K562 (cell line): ENCODE results near the gene EIF4E3.

Experiments used
- ETV6 ChIP-seq, 3 experiments: fragments of 150-350 bp in 1 of 3; sonication (generic) in 1 of 3; formaldehyde crosslinking in 1 of 3; IDR thresholded peaks; 2 replicates each; pipeline versions ENCODE4 v1.6.1 to v1.8.0; 2014 to 2022; ENCODE audit warnings: borderline replicate concordance in 2 of 3, low read depth in 2 of 3, antibody characterized with exemption in 1 of 3, low read length in 1 of 3, mild to moderate bottlenecking in 1 of 3, missing genetic modification reagents in 1 of 3
- POLR2A ChIP-seq: fragments of 450-650 bp; conservative IDR thresholded peaks from 2 replicates; pipeline ENCODE4 v1.6.1; 2016
- TBP ChIP-seq: optimal IDR thresholded peaks from 2 replicates; pipeline ENCODE3; 2011; ENCODE audit warnings: low read depth, low read length, improper control_type of control experiment
- ZFX ChIP-seq: sonication (generic); formaldehyde crosslinking; IDR thresholded peaks from 2 replicates; pipeline ENCODE4 v1.8.0; 2022; ENCODE audit warnings: mild to moderate bottlenecking, missing genetic modification reagents, moderate library complexity
- ZNF12 ChIP-seq: sonication (generic); formaldehyde crosslinking; IDR thresholded peaks from 2 replicates; pipeline ENCODE4 v1.4.0; 2020; ENCODE audit warnings: mild to moderate bottlenecking, missing genetic modification reagents
- ZNF75A ChIP-seq: fragments of 450-650 bp; formaldehyde crosslinking; IDR thresholded peaks from 2 replicates; pipeline ENCODE4 v1.4.0; 2020; ENCODE audit warnings: mild to moderate bottlenecking
- TF ChIP-seq, protein P1 (sequence below): IDR thresholded peaks from 2 replicates; pipeline ENCODE4 v1.6.1; 2016; ENCODE audit warnings: missing genetic modification characterization, missing compliant biosample characterization
- TF ChIP-seq, protein P2 (sequence below), 3 experiments: IDR thresholded peaks in 2 of 3; conservative IDR thresholded peaks in 1 of 3; 2 replicates each; pipeline ENCODE4 v1.5.1; 2011 to 2012; ENCODE audit warnings: low read length in 3 of 3, mild to moderate bottlenecking in 3 of 3, control low read depth in 2 of 3, improper control_type of control experiment in 1 of 3, inconsistent platforms in 1 of 3, low read depth in 1 of 3, mixed read lengths in 1 of 3, moderate library complexity in 1 of 3; ENCODE audit not compliant: insufficient read depth in 2 of 3

- TF ChIP-seq ZNF12 (CRISPR knock-in tag) (no peak), ETV6 (IDR thresholded peaks at IDR 0.05; ENCODE audit: borderline replicate concordance in 1 of 2, low read depth in 2 of 2, low read length in 1 of 2) (no peak), ETV6 (CRISPR knock-in tag; IDR thresholded peaks at IDR 0.05; ENCODE audit: borderline replicate concordance) (no peak), POLR2A (no peak), ZFX (CRISPR knock-in tag) (no peak), ZNF75A (CRISPR knock-in tag) (no peak), TBP (no peak)
- TF ChIP-seq, protein P1, sequence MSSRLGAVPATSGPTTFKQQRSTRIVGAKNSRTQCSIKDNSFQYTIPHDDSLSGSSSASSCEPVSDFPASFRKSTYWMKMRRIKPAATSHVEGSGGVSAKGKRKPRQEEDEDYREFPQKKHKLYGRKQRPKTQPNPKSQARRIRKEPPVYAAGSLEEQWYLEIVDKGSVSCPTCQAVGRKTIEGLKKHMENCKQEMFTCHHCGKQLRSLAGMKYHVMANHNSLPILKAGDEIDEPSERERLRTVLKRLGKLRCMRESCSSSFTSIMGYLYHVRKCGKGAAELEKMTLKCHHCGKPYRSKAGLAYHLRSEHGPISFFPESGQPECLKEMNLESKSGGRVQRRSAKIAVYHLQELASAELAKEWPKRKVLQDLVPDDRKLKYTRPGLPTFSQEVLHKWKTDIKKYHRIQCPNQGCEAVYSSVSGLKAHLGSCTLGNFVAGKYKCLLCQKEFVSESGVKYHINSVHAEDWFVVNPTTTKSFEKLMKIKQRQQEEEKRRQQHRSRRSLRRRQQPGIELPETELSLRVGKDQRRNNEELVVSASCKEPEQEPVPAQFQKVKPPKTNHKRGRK (tag): no peak
- TF ChIP-seq, protein P2, sequence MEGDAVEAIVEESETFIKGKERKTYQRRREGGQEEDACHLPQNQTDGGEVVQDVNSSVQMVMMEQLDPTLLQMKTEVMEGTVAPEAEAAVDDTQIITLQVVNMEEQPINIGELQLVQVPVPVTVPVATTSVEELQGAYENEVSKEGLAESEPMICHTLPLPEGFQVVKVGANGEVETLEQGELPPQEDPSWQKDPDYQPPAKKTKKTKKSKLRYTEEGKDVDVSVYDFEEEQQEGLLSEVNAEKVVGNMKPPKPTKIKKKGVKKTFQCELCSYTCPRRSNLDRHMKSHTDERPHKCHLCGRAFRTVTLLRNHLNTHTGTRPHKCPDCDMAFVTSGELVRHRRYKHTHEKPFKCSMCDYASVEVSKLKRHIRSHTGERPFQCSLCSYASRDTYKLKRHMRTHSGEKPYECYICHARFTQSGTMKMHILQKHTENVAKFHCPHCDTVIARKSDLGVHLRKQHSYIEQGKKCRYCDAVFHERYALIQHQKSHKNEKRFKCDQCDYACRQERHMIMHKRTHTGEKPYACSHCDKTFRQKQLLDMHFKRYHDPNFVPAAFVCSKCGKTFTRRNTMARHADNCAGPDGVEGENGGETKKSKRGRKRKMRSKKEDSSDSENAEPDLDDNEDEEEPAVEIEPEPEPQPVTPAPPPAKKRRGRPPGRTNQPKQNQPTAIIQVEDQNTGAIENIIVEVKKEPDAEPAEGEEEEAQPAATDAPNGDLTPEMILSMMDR (IDR thresholded peaks at IDR 0.05 in 2 of 3, conservative IDR thresholded peaks at IDR 0.05 in 1 of 3; ENCODE audit: insufficient read depth in 2 of 3, low read depth in 1 of 3, low read length in 3 of 3): no peak
Measured at GRCh38 chr3:71657831-71658530, 67.2 kb downstream of the EIF4E3 start.
